PC-3 (cell line): ENCODE data around the gene WDR76. TPM values are rescaled to one million over a fixed set of nuclear protein-coding genes. Genes with fewer than 3 reads are reported as not detected.
"Not testable (repeated sequence)": the region's sequence is repeated elsewhere in the genome, so short reads cannot be mapped to it uniquely, and the experiment has no call there.

Experiments used
- ATAC-seq: fragments of 200-7000 bp; cut with Tn5 transposase; 2 replicates; pipeline ENCODE4 v1.9.1; 2020; ENCODE audit warnings: mild to moderate bottlenecking, moderate library complexity
- BruUV-seq: library from RNA; stranded (reverse); fragments of 400-500 nt; replicated peaks from 2 replicates; lab custom pipeline; 2021; lab: Mats Ljungman, UMichigan
- CTCF ChIA-PET: fragments of 300-600 bp; sonication (Branson Sonifier 250); formaldehyde crosslinking; loops from one replicate; lab custom pipeline; 2022; ENCODE audit warnings: antibody characterized with exemption; lab: Charles Lee
- POLR2A ChIA-PET: fragments of 300-600 bp; sonication (Branson Sonifier 250); formaldehyde crosslinking; loops from one replicate; lab custom pipeline; 2022; ENCODE audit warnings: antibody characterized with exemption; ENCODE audit not compliant: unreplicated experiment; lab: Charles Lee
- DNase-seq: peaks from one replicate; pipeline ENCODE4 v3.0.0-alpha.2; 2015
- H2AFZ ChIP-seq: fragments of 300-600 bp; sonication (generic); 2 replicates; pipeline ENCODE4 v1.6.0; 2016; ENCODE audit warnings: antibody characterized with exemption, low read length
- H3F3A ChIP-seq: fragments of 300-600 bp; sonication (generic); one replicate; pipeline ENCODE4 v1.6.0; 2017; ENCODE audit warnings: antibody characterized with exemption, low read length, control low read depth, mild to moderate bottlenecking; ENCODE audit not compliant: unreplicated experiment
- H3K27ac ChIP-seq: fragments of 300-600 bp; sonication (generic); 2 replicates; pipeline ENCODE4 v1.5.1; 2016; ENCODE audit warnings: mild to moderate bottlenecking, low read length
- H3K27me3 ChIP-seq: fragments of 300-600 bp; sonication (generic); 2 replicates; pipeline ENCODE4 v1.6.1; 2016; ENCODE audit warnings: low read length, mixed read lengths
- H3K36me3 ChIP-seq: fragments of 300-600 bp; sonication (generic); 2 replicates; pipeline ENCODE4 v1.6.1; 2016; ENCODE audit warnings: low read depth, mixed run types, low read length, mixed read lengths
- H3K4me1 ChIP-seq: fragments of 300-600 bp; sonication (generic); 2 replicates; pipeline ENCODE4 v1.5.1; 2016; ENCODE audit warnings: low read length; ENCODE audit not compliant: insufficient read depth
- H3K4me2 ChIP-seq: fragments of 300-600 bp; sonication (generic); 2 replicates; pipeline ENCODE4 v1.6.0; 2016; ENCODE audit warnings: low read length
- H3K4me3 ChIP-seq: fragments of 300-600 bp; sonication (generic); 2 replicates; pipeline ENCODE4 v1.5.1; 2016; ENCODE audit warnings: mild to moderate bottlenecking, low read length, mixed read lengths
- H3K79me2 ChIP-seq: fragments of 300-600 bp; sonication (generic); 2 replicates; pipeline ENCODE4 v1.6.1; 2017; ENCODE audit warnings: low read length, mixed read lengths
- H3K9ac ChIP-seq: fragments of 300-600 bp; sonication (generic); 2 replicates; pipeline ENCODE4 v1.6.0; 2016; ENCODE audit warnings: mild to moderate bottlenecking, low read length
- H3K9me2 ChIP-seq: fragments of 300-600 bp; sonication (generic); replicated peaks from 2 replicates; pipeline ENCODE4 v1.6.1; 2016; ENCODE audit warnings: mixed run types, low read length, mixed read lengths
- H3K9me3 ChIP-seq: fragments of 300-600 bp; sonication (generic); 2 replicates; pipeline ENCODE4 v1.6.1; 2016; ENCODE audit warnings: low read length, mixed read lengths
- H4K20me1 ChIP-seq: fragments of 300-600 bp; sonication (generic); 2 replicates; pipeline ENCODE4 v1.6.1; 2016; ENCODE audit warnings: low read length, mixed read lengths
- CTCF ChIP-seq: fragments of 300-600 bp; sonication (generic); conservative IDR thresholded peaks from 2 replicates; pipeline ENCODE4 v1.5.1; 2017; ENCODE audit warnings: antibody characterized with exemption, low read depth, mild to moderate bottlenecking, low read length
- EZH2 ChIP-seq: fragments of 300-600 bp; sonication (generic); IDR thresholded peaks from one replicate; pipeline ENCODE4 v1.6.1; 2017; ENCODE audit warnings: antibody characterized with exemption, mild to moderate bottlenecking, low read length; ENCODE audit not compliant: unreplicated experiment
- EZH2phosphoT487 ChIP-seq: fragments of 300-600 bp; sonication (generic); IDR thresholded peaks from 2 replicates; pipeline ENCODE4 v1.6.1; 2018; ENCODE audit warnings: mild to moderate bottlenecking, antibody characterized with exemption, low read length, borderline replicate concordance
- intact Hi-C: fragments of 100-400 bp; cut with micrococcal nuclease; formaldehyde crosslinking; loops from 2 replicates; pipeline ENCODE4 v1.9.0; 2023
- total RNA-seq: library from RNA; depleted of rRNA; stranded (reverse); fragments of >200 nt; gene quantifications from 2 replicates; pipeline ENCODE4 v1.2.3, GENCODE V29; 2014

The WDR76 gene
- total RNA-seq, 1 experiment from 2014 or later: 29.0 TPM

GRCh38 chr15:43852607-43853006, 25.8 kb downstream of the WDR76 start:
- TF ChIP-seq CTCF: no peak
- TF ChIP-seq EZH2phosphoT487: no peak
- TF ChIP-seq EZH2: no peak
- Histone ChIP-seq H3K4me1 (no peaks in the 10 kb centered on the region), H3K27me3 (no peaks in the 10 kb centered on the region), H3K27ac (no peak overlapping the region), H3K9ac (no peak overlapping the region), H2AFZ (no peak overlapping the region), H3K9me2 (no peaks in the 10 kb centered on the region), H3K9me3 (no peaks in the 10 kb centered on the region), H3K79me2 (no peaks in the 10 kb centered on the region), H3K36me3 (peaks cover 33% of the 10 kb centered on the region), H3K4me2 (no peak overlapping the region), H4K20me1 (no peaks in the 10 kb centered on the region), H3K4me3 (no peak overlapping the region), H3F3A (no peaks in the 10 kb centered on the region)
- DNase-seq (no peak), ATAC-seq (no peak)
- POLR2A ChIA-PET: no interaction called here
- intact Hi-C loops: no loop called here
- no TSS peak for BruUV-seq
- CTCF ChIA-PET: no interaction called here

DNA sequence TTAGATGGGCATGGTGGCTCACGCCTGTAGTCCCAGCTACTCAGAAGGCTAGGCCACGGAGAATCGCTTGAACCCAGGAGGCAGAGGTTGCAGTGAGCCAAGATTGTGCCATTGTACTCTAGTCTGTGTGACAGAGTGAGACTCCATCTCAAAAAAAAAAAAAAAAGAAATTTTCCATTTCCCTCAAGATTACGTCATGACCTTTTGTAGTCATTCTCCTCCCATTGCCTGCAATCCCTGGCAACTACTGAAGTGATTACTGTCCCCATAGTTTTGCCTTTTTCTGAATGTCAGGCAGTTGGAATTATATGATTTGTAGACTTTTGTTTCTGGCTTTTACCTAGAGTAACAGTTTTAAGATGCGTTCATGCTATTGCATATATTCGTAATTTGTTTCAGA, 28.0 kb downstream of the WDR76 start:
- no peaks in the 10 kb centered on the region for H3K27me3 ChIP-seq
- H4K20me1 ChIP-seq: no peaks in the 10 kb centered on the region
- no peaks in the 10 kb centered on the region for H3F3A ChIP-seq
- TF ChIP-seq EZH2phosphoT487 (no peak), EZH2 (no peak), CTCF (no peak)
- no peak overlapping the region for H3K27ac ChIP-seq
- H3K79me2 ChIP-seq: no peaks in the 10 kb centered on the region
- DNase-seq (no peak), ATAC-seq (no peak)
- H3K9ac ChIP-seq: no peak overlapping the region
- H3K4me1 ChIP-seq: no peaks in the 10 kb centered on the region
- H3K4me2 ChIP-seq: no peak overlapping the region
- H3K9me3 ChIP-seq: no peaks in the 10 kb centered on the region
- intact Hi-C loops: no loop called here
- no TSS peak for BruUV-seq
- POLR2A ChIA-PET: no interaction called here
- H3K36me3 ChIP-seq: peaks cover 31% of the 10 kb centered on the region
- no peak overlapping the region for H3K4me3 ChIP-seq
- CTCF ChIA-PET: no interaction called here
- H3K9me2 ChIP-seq: no peaks in the 10 kb centered on the region
- no peak overlapping the region for H2AFZ ChIP-seq

- Histone ChIP-seq H3K27me3 (no peaks in the 10 kb centered on the region), H3K9ac (no peak overlapping the region), H3F3A (no peaks in the 10 kb centered on the region), H3K79me2 (no peaks in the 10 kb centered on the region), H3K9me2 (no peaks in the 10 kb centered on the region), H2AFZ (no peak overlapping the region), H3K4me3 (no peak overlapping the region), H3K36me3 (peaks cover 24% of the 10 kb centered on the region; the same call in 1 of the 2 replicates), H3K4me1 (no peaks in the 10 kb centered on the region), H3K4me2 (no peak overlapping the region), H3K27ac (no peak overlapping the region), H4K20me1 (no peaks in the 10 kb centered on the region), H3K9me3 (no peaks in the 10 kb centered on the region)
- TF ChIP-seq CTCF: no peak
- no peak for TF ChIP-seq EZH2
- no peak for TF ChIP-seq EZH2phosphoT487
- no peak for DNase-seq
- intact Hi-C loops: no loop called here
- POLR2A ChIA-PET: no interaction called here
- CTCF ChIA-PET: no interaction called here
- BruUV-seq: no TSS peak
- no peak for ATAC-seq
Observed at GRCh38 chr15:43859546-43859945, 32.7 kb downstream of the WDR76 start.

GRCh38 chr15:43866636-43867035, 39.8 kb downstream of the WDR76 start:
- H3K9me2 ChIP-seq, H3K79me2 ChIP-seq, H3K9me3 ChIP-seq, CTCF ChIA-PET, ATAC-seq, H3K4me2 ChIP-seq, H3K27ac ChIP-seq, H2AFZ ChIP-seq, H3K9ac ChIP-seq, DNase-seq, H4K20me1 ChIP-seq, POLR2A ChIA-PET, H3K27me3 ChIP-seq, H3K4me3 ChIP-seq, H3F3A ChIP-seq, H3K4me1 ChIP-seq, BruUV-seq: not testable (repeated sequence)
- peaks cover 11% of the 10 kb centered on the region; the same call in 1 of the 2 replicates for H3K36me3 ChIP-seq
- intact Hi-C loops: loop anchor here (10.0 kb wide), 1 partner anchor 62 kb away; the partner anchor contains the start of genes HYPK and SERINC4
